ENCODE results near the gene ATP5IF1.

DNA sequence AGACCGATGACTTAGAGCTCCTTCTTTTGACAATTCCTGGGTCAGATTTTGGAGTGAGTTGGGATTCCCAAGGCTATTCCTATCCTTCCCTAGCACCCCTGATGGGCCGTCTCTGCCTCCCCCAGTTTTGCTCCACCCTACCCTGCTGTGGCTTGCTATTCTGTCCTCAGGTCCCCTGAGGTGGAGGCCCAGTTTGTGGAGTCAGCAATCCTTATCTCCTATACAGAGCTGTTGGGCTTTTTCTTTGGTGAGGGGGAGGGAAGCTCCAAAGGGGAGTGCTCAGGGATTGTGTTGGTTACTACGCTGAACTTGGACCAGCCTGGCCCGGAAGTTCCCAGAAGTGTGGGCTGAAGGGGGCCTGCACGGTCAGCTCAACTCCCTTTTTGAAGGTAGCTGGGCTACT is 31.0 kb downstream of the ATP5IF1 start:
- TF ChIP-seq POLR2A (IDR thresholded peaks at IDR 0.05; ENCODE audit: low read length) (no peak), GATA1 (IDR thresholded peaks at IDR 0.05; ENCODE audit: low read depth, low read length) (no peak)
